ENCODE measurements around the gene FOXRED1.

Gene FOXRED1

DNA sequence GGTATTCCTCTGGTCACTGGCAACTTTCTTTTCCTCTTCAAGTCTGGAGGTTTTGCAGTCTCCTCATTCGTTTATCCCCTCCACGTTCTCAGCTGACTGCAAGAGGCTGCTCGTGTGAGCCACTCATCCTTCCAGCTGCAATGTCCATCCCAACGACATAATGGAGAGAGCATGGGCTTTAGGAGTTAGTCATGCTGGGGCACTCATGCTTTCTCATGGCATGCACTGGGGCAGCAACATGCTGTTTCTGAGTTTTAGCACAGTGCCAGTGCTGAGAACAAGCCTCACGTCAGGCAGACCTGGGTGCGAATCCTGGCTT is 42.0 kb downstream of the FOXRED1 start:
- Mint-ChIP-seq H3K4me3 (no peak overlapping the region), H3K27ac (no peak overlapping the region), H3K9me3 (peaks cover under 1% of the 10 kb centered on the region), H3K36me3 (ENCODE audit: low read depth) (peaks cover 47% of the 10 kb centered on the region), H3K4me1 (ENCODE audit: low read depth) (peaks cover 21% of the 10 kb centered on the region), H3K27me3 (ENCODE audit: low read depth) (no peaks in the 10 kb centered on the region)
- DNase-seq (ENCODE audit: low spot score) = no peak

DNA sequence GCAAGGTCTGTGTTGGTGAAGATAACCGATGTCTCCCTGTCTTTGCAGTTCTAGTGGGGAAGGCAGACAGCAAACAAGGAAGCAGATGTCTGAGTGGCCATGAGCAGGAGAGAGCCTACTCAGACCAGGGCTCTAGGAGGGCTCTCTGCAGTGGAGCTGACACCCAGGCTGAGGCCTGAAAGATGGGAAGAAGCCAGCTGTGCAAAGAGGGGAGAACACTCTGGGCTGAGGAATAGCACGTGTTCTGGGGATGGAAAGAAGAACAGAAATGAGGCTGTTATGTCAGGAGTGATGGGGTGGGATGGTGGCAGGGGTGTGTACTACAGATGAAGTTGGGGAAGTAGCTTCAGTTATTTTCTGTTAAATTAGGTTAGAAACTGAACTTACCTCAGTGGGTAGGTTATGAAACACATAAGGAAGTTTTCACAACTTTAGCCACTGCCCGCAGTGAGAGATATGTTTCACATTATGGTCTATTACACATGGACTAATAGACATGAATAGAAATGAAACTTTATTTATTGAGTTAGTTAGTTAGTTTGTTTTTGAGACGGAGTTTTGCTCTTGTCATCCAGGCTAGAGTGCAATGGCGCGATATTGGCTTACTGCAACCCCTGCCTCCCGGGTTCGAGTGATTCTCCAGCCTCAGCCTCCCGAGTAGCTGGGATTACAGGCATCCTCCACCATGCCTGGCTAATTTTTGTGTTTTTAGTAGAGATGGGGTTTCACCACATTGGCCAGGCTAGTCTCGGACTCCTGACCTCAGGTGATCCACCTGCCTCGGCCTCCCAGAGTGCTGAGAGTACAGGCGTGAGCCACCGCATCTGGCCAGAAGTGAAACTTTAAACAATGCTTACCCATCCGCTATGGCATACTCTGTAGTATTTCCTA is 42.7 kb downstream of the FOXRED1 start:
- H3K27me3 Mint-ChIP-seq (ENCODE audit: low read depth) = no peaks in the 10 kb centered on the region
- H3K27ac Mint-ChIP-seq = no peak overlapping the region
- no peak for DNase-seq (ENCODE audit: low spot score)
- peaks cover 6% of the 10 kb centered on the region for H3K9me3 Mint-ChIP-seq
- peaks cover 21% of the 10 kb centered on the region for H3K4me1 Mint-ChIP-seq (ENCODE audit: low read depth)
- H3K36me3 Mint-ChIP-seq (ENCODE audit: low read depth) = peaks cover 49% of the 10 kb centered on the region
- no peak overlapping the region for H3K4me3 Mint-ChIP-seq

DNA sequence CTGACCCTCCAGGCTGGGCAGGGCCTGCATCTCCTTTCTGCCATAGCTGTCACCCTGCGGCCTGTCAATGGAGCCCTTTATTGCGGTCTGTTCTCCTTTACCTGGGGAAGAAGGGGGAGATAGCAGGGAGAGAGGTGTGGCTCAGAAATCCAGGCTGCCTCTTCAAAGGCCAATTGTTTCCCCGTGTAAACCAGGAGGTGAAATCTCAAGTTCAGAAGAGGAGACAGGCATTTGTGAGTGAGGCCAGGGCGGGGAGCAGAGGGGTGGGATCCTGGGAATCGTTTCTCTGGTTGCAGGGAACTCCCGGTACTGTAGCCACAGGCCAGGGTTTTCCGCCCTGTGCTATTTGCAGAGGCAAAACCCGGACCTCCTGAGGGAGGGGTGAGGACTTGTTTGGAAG is 44.0 kb downstream of the FOXRED1 start:
- H3K27ac Mint-ChIP-seq = no peak overlapping the region
- H3K36me3 Mint-ChIP-seq (ENCODE audit: low read depth) = peaks cover 47% of the 10 kb centered on the region
- no peak for DNase-seq (ENCODE audit: low spot score)

DNA sequence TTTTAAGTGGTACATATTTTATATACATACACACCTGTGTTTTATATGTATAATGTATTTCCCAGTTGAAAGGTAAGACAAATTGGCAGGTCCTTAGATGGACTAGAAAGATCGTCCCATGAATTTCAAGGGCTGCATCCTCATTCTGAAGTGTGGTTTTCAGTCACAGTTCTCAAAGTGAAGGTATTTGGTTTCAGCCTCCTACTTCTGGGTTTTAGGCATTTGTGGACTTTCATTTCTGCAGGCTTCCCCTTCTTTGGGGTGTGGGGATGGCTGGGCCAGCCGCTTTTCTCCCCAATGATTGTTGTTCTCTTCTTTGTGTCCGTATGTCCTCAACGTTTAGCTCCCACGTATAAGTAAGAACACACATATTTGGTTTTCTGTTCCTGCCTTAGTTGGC is 44.9 kb downstream of the FOXRED1 start:
- Mint-ChIP-seq H3K9me3 (peaks cover 6% of the 10 kb centered on the region), H3K36me3 (ENCODE audit: low read depth) (peaks cover 47% of the 10 kb centered on the region), H3K4me1 (ENCODE audit: low read depth) (peaks cover 31% of the 10 kb centered on the region), H3K27ac (no peak overlapping the region), H3K4me3 (no peak overlapping the region), H3K27me3 (ENCODE audit: low read depth) (no peaks in the 10 kb centered on the region)
- no peak for DNase-seq (ENCODE audit: low spot score)

More for the DNA sequence above, 44.0 kb downstream of the FOXRED1 start:
- H3K4me1 Mint-ChIP-seq (ENCODE audit: low read depth) = peaks cover 25% of the 10 kb centered on the region
- no peak overlapping the region for H3K4me3 Mint-ChIP-seq
- no peaks in the 10 kb centered on the region for H3K27me3 Mint-ChIP-seq (ENCODE audit: low read depth)
- peaks cover 6% of the 10 kb centered on the region for H3K9me3 Mint-ChIP-seq

DNA sequence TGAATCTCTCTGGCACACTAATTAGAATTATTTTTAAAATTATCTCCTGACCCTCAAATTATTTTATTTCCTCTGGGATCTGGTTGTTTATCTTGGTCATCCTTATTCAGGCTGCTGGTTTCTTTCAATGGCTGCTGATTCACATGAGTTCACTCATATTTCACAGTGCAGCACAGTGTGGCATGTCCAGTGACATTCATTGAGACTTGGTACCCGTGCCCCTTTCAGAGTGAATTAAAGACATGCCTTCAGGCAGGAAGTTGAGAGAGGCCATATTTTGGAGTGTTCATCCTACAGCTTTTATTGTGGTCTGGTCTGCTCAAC is 48.4 kb downstream of the FOXRED1 start:
- no peaks in the 10 kb centered on the region for H3K27me3 Mint-ChIP-seq (ENCODE audit: low read depth)
- H3K4me1 Mint-ChIP-seq (ENCODE audit: low read depth) = peaks cover 35% of the 10 kb centered on the region
- peak overlapping the region; percentile 64 for H3K4me3 Mint-ChIP-seq
- peaks cover 6% of the 10 kb centered on the region for H3K9me3 Mint-ChIP-seq
- H3K36me3 Mint-ChIP-seq (ENCODE audit: low read depth) = peaks cover 41% of the 10 kb centered on the region
- peak overlapping the region; percentile 82 for H3K27ac Mint-ChIP-seq
- DNase-seq (ENCODE audit: low spot score) = no peak

DNA sequence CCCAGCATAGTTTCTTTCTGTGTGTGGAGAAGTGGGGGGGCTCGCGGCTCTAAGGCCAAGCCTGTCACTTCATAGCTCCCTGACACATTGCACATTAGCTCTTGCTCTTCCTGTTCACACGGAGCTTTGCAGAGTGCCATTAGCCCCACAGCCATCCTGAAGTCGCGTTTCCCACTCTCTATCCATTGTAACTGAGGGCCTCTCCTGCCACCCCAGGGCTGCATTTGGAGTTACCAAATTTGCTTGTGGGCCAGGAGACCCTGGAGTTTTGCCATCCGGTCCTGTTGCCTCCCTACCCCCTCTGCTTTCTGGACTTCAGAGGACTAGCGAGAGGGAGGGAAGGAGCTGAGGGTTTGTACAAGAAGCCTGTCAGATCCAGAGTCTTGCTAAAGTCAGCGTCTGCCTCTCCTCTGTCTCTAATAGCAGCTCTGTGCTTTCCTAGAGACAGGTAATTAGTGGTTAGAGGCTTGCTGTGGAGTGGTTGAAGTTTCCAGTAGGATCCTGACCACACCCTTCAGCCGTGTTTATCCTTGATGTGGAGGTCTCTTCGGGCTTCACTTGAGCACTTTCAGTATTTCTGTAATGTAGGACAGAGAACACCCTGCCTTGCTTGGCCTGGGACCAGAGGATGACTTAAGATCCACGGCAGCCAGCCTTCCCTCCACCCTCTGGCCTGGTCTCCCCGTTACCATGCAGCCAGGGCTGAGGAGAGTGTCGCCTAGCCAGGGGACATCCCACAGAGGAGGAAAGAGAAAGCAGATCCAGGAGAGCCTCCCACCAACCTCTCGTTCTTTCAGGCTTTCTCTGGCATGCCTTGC is 49.0 kb downstream of the FOXRED1 start:
- Mint-ChIP-seq H3K4me1 (ENCODE audit: low read depth) (peaks cover 35% of the 10 kb centered on the region), H3K36me3 (ENCODE audit: low read depth) (peaks cover 35% of the 10 kb centered on the region), H3K27ac (peak overlapping the region; percentile 82), H3K27me3 (ENCODE audit: low read depth) (no peaks in the 10 kb centered on the region), H3K9me3 (peaks cover 6% of the 10 kb centered on the region), H3K4me3 (peak overlapping the region; percentile 64)
- DNase-seq (ENCODE audit: low spot score) = peak; percentile 12

DNA sequence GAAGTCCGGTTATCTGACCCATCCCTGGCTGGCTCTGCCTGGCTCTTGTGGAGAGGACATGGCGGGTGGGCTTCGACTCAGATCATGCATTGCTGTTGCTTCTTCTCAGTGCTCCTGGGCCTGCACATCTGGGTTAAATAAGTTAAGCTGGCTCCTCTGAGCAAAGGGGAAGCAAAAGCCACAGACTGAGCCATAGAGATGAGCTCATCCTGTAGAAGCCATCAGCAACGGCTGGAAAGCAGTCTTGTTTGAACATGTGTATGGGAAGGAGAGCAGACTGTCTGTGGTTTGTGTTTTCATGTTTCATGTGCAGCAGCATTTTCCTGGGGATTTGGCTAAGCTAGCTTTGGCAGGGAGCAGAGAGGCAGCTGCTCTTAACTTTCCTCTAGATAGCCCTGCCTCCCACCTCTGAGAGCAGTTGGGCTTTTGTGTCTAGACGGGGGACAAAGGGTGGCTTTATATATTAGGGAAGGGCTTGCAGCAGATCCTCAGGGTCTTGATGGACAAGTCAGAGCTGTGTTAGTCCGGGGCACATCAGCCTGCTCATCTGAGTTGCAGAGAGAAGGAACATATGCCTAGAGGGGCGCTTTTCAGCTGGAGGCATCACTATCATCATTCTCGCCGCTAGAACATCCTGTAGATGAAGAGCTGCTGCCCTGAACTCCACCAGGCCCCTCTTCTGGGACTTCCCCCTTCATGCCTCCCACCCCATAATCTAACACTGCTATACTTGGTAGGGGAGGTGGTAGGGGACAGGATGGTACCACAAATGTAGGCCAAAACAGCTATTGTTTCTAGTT is 49.8 kb downstream of the FOXRED1 start:
- DNase-seq (ENCODE audit: low spot score) = peak; percentile 17

DNA sequence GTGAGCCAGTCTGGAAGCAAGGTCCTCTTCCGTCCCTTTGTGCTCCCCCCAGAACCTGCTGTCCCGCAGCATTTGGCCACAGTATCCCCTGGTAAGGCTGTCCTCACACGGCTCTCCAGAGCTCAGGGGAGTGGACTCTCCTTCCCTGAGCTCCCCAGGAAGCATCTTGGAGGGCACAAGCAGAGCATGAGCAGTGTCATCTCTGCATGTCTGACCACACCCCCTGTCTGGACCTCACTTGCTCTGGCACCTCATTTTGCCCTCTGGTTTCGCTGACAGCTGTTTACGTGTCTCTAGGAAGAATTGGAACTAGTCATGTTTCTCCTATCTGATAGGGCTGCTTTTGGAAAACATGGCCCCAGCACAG is 50.4 kb downstream of the FOXRED1 start:
- Mint-ChIP-seq H3K9me3 (peaks cover 6% of the 10 kb centered on the region), H3K4me3 (no peak overlapping the region), H3K36me3 (ENCODE audit: low read depth) (peaks cover 26% of the 10 kb centered on the region), H3K27ac (peak overlapping the region; percentile 82), H3K4me1 (ENCODE audit: low read depth) (peaks cover 35% of the 10 kb centered on the region), H3K27me3 (ENCODE audit: low read depth) (no peaks in the 10 kb centered on the region)
- no peak for DNase-seq (ENCODE audit: low spot score)

More for the DNA sequence above, 49.8 kb downstream of the FOXRED1 start:
- peaks cover 6% of the 10 kb centered on the region for H3K9me3 Mint-ChIP-seq
- H3K27ac Mint-ChIP-seq = peak overlapping the region; percentile 82
- H3K4me3 Mint-ChIP-seq = peak overlapping the region; percentile 64
- peaks cover 35% of the 10 kb centered on the region for H3K4me1 Mint-ChIP-seq (ENCODE audit: low read depth)
- H3K27me3 Mint-ChIP-seq (ENCODE audit: low read depth) = no peaks in the 10 kb centered on the region
- peaks cover 31% of the 10 kb centered on the region for H3K36me3 Mint-ChIP-seq (ENCODE audit: low read depth)

DNA sequence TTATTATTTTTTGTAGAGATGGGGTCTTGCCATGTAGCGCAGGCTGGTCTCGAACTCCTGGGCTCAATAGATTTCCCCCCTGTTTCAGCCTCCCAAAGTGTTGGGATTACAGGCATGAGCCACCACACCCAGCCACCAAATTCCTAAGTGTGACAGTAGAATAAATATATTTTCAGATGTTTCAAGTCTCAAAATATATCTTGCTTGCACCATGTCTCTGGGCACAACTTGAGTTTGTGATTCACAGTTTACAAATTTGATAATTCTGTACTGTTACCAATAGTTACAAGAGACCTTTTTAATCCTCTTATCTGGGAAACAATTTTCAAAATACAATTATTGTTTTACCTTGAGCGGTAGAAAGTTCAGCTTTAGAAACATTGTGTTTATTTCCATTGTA is 54.0 kb downstream of the FOXRED1 start:
- H3K4me1 Mint-ChIP-seq (ENCODE audit: low read depth) = peaks cover 21% of the 10 kb centered on the region
- no peak for DNase-seq (ENCODE audit: low spot score)
- no peak overlapping the region for H3K4me3 Mint-ChIP-seq
- H3K36me3 Mint-ChIP-seq (ENCODE audit: low read depth) = peaks cover 10% of the 10 kb centered on the region
- no peaks in the 10 kb centered on the region for H3K27me3 Mint-ChIP-seq (ENCODE audit: low read depth)
- no peak overlapping the region for H3K27ac Mint-ChIP-seq
- H3K9me3 Mint-ChIP-seq = no peaks in the 10 kb centered on the region

DNA sequence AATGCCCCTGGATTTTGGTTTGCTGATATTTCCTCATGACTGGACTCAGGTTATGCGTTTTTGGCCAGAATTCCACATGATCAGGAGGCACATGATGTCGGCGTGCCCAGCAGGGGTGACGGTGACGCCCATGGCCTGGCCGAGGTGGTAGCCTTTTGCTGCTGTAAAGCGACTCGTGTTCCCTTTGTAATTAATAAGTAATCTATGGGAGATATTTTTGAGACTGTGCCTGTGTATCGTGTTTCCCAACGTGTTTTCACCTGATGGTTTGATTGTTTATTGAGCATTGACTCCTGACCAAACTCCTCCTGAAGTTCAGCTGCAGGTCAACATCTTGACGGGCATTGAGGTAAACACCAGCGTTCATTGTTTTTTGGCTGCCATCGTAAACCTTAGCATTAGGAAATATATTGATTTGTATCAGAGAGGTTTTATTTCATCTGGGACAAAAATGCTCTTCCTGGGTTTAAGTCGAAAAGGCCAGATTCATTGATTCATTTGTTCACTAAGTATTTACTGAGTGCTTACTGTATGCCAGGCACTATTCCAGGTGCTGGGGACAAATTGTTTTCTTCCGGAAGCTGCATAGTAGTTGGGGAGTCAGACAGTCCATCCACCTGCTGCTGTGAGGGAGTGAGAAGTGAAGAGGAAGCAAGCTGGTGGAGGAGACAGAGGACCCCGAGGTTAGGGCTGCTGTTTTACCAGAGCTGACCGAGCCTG is 58.5 kb downstream of the FOXRED1 start:
- Mint-ChIP-seq H3K27me3 (ENCODE audit: low read depth) (no peaks in the 10 kb centered on the region), H3K4me1 (ENCODE audit: low read depth) (peaks cover 5% of the 10 kb centered on the region), H3K4me3 (no peak overlapping the region), H3K27ac (no peak overlapping the region), H3K36me3 (ENCODE audit: low read depth) (peaks cover 4% of the 10 kb centered on the region), H3K9me3 (no peaks in the 10 kb centered on the region)
- no peak for DNase-seq (ENCODE audit: low spot score)
